ENCODE results near the gene SCAPER. TPM values are rescaled to one million over a fixed set of nuclear protein-coding genes. Genes with fewer than 3 reads are reported as not detected.

The SCAPER gene
- total RNA-seq, 1 donor from 2014 or later = 58.0 TPM

GRCh38 chr15:76642671-76643070, 262.5 kb downstream of the SCAPER start:
- peaks cover 2% of the 10 kb centered on the region for H3K9me3 Mint-ChIP-seq (ENCODE audit: unreplicated experiment)

GRCh38 chr15:76637166-76637565, 268.0 kb downstream of the SCAPER start:
- DNase-seq = no peak
- TF ChIP-seq CTCF (IDR thresholded peaks at IDR 0.05; ENCODE audit: partially characterized antibody, unreplicated experiment) = no peak
- no peaks in the 10 kb centered on the region for H3K27me3 Mint-ChIP-seq (ENCODE audit: unreplicated experiment)
- no peak overlapping the region for H3K4me3 Mint-ChIP-seq (ENCODE audit: unreplicated experiment)
- H3K27ac Mint-ChIP-seq (ENCODE audit: unreplicated experiment) = no peak overlapping the region
- H3K4me1 Mint-ChIP-seq (ENCODE audit: low read depth, unreplicated experiment) = no peaks in the 10 kb centered on the region
- H3K36me3 Mint-ChIP-seq (ENCODE audit: unreplicated experiment) = peaks cover 19% of the 10 kb centered on the region
- H3K9me3 Mint-ChIP-seq (ENCODE audit: unreplicated experiment) = peaks cover 9% of the 10 kb centered on the region

More at GRCh38 chr15:76642671-76643070, 262.5 kb downstream of the SCAPER start:
- no peak for DNase-seq
- Mint-ChIP-seq H3K27ac (ENCODE audit: unreplicated experiment) (no peak overlapping the region), H3K36me3 (ENCODE audit: unreplicated experiment) (peaks cover 6% of the 10 kb centered on the region), H3K4me1 (ENCODE audit: low read depth, unreplicated experiment) (no peaks in the 10 kb centered on the region), H3K27me3 (ENCODE audit: unreplicated experiment) (peaks cover 1% of the 10 kb centered on the region), H3K4me3 (ENCODE audit: unreplicated experiment) (no peak overlapping the region)
- peak; percentile 54 for TF ChIP-seq CTCF (IDR thresholded peaks at IDR 0.05; ENCODE audit: partially characterized antibody, unreplicated experiment)

- Mint-ChIP-seq H3K27me3 (ENCODE audit: unreplicated experiment) (no peaks in the 10 kb centered on the region), H3K27ac (ENCODE audit: unreplicated experiment) (no peak overlapping the region), H3K9me3 (ENCODE audit: unreplicated experiment) (peaks cover 9% of the 10 kb centered on the region), H3K36me3 (ENCODE audit: unreplicated experiment) (peaks cover 19% of the 10 kb centered on the region), H3K4me1 (ENCODE audit: low read depth, unreplicated experiment) (no peaks in the 10 kb centered on the region), H3K4me3 (ENCODE audit: unreplicated experiment) (no peak overlapping the region)
- DNase-seq = no peak
- TF ChIP-seq CTCF (IDR thresholded peaks at IDR 0.05; ENCODE audit: partially characterized antibody, unreplicated experiment) = no peak
These were observed 269.1 kb downstream of the SCAPER start for GRCh38 chr15:76636059-76636458.

- Mint-ChIP-seq H3K27me3 (ENCODE audit: unreplicated experiment) (no peaks in the 10 kb centered on the region), H3K4me1 (ENCODE audit: low read depth, unreplicated experiment) (no peaks in the 10 kb centered on the region), H3K36me3 (ENCODE audit: unreplicated experiment) (no peaks in the 10 kb centered on the region), H3K9me3 (ENCODE audit: unreplicated experiment) (no peaks in the 10 kb centered on the region), H3K27ac (ENCODE audit: unreplicated experiment) (no peak overlapping the region), H3K4me3 (ENCODE audit: unreplicated experiment) (no peak overlapping the region)
- no peak for DNase-seq
- TF ChIP-seq CTCF (IDR thresholded peaks at IDR 0.05; ENCODE audit: partially characterized antibody, unreplicated experiment) = no peak
These were observed 278.5 kb downstream of the SCAPER start for GRCh38 chr15:76626611-76627010.

- no peaks in the 10 kb centered on the region for H3K27me3 Mint-ChIP-seq (ENCODE audit: unreplicated experiment)
- H3K9me3 Mint-ChIP-seq (ENCODE audit: unreplicated experiment) = no peaks in the 10 kb centered on the region
- no peak for DNase-seq
- H3K4me1 Mint-ChIP-seq (ENCODE audit: low read depth, unreplicated experiment) = no peaks in the 10 kb centered on the region
- H3K36me3 Mint-ChIP-seq (ENCODE audit: unreplicated experiment) = no peaks in the 10 kb centered on the region
- TF ChIP-seq CTCF (IDR thresholded peaks at IDR 0.05; ENCODE audit: partially characterized antibody, unreplicated experiment) = no peak
- H3K27ac Mint-ChIP-seq (ENCODE audit: unreplicated experiment) = no peak overlapping the region
- no peak overlapping the region for H3K4me3 Mint-ChIP-seq (ENCODE audit: unreplicated experiment)
These were observed 279.9 kb downstream of the SCAPER start for GRCh38 chr15:76625267-76625666.
